ENCODE data around the gene ZNF521. TPM values are rescaled to one million over a fixed set of nuclear protein-coding genes. Genes with fewer than 3 reads are reported as not detected.

Gene ZNF521
- total RNA-seq, 2 donors from 2014 or later, result 21.4 to 26.9 TPM

- Histone ChIP-seq H3K27ac (ENCODE audit: low read depth, low read length) (no peak overlapping the region), H3K4me3 (ENCODE audit: low read length) (no peak overlapping the region), H3K9ac (ENCODE audit: extremely low read depth, low read length, poor library complexity, severe bottlenecking) (no peak overlapping the region), H3K4me1 (ENCODE audit: control insufficient read depth, insufficient read depth, low read length) (peaks cover 4% of the 10 kb centered on the region), H3K36me3 (ENCODE audit: control insufficient read depth, insufficient read depth, low read length) (peaks cover 5% of the 10 kb centered on the region), H3K9me3 (ENCODE audit: control insufficient read depth, low read length) (no peaks in the 10 kb centered on the region), H3K27me3 (ENCODE audit: control insufficient read depth, insufficient read depth, low read length, poor library complexity, severe bottlenecking) (no peaks in the 10 kb centered on the region)
- Mint-ChIP-seq H3K27me3 (ENCODE audit: insufficient read depth) (no peaks in the 10 kb centered on the region), H3K36me3 (ENCODE audit: low read depth) (no peaks in the 10 kb centered on the region), H3K9me3 (no peaks in the 10 kb centered on the region), H3K4me1 (peaks cover 6% of the 10 kb centered on the region), H3K4me3 (no peak overlapping the region), H3K27ac (no peak overlapping the region)
- no peak for TF ChIP-seq CTCF (conservative IDR thresholded peaks at IDR 0.05)
- DNase-seq, result no peak
- 93 to 100% methylated on average over 1 of the region's 1 CpG for WGBS, 2 experiments (ENCODE audit: insufficient coverage in 1 of 2, insufficient read length in 1 of 2)
These were observed 185.9 kb downstream of the ZNF521 start for GRCh38 chr18:25166113-25166512.

- H3K4me3 ChIP-seq (ENCODE audit: low read length), result no peak overlapping the region
- 86 to 95% methylated on average over 9 to 10 of the region's 10 CpGs for WGBS, 2 experiments (ENCODE audit: insufficient coverage in 1 of 2, insufficient read length in 1 of 2)
These were observed 186.8 kb downstream of the ZNF521 start for GRCh38 chr18:25164848-25165811.

GRCh38 chr18:25164211-25164847 is 187.6 kb downstream of the ZNF521 start:
- Histone ChIP-seq H3K36me3 (ENCODE audit: control insufficient read depth, insufficient read depth, low read length) (peaks cover 5% of the 10 kb centered on the region), H3K27me3 (ENCODE audit: control insufficient read depth, insufficient read depth, low read length, poor library complexity, severe bottlenecking) (no peaks in the 10 kb centered on the region), H3K4me1 (ENCODE audit: control insufficient read depth, insufficient read depth, low read length) (no peaks in the 10 kb centered on the region), H3K27ac (ENCODE audit: low read depth, low read length) (no peak overlapping the region), H3K4me3 (ENCODE audit: low read length) (no peak overlapping the region), H3K9ac (ENCODE audit: extremely low read depth, low read length, poor library complexity, severe bottlenecking) (no peak overlapping the region), H3K9me3 (ENCODE audit: control insufficient read depth, low read length) (no peaks in the 10 kb centered on the region)
- no peak overlapping the region for H3K4me3 Mint-ChIP-seq
- H3K36me3 Mint-ChIP-seq (ENCODE audit: low read depth), result no peaks in the 10 kb centered on the region
- H3K9me3 Mint-ChIP-seq, result no peaks in the 10 kb centered on the region
- H3K27ac Mint-ChIP-seq, result no peak overlapping the region
- no peaks in the 10 kb centered on the region for H3K27me3 Mint-ChIP-seq (ENCODE audit: insufficient read depth)
- 85 to 92% methylated on average over 3 to 6 of the region's 6 CpGs for WGBS, 2 experiments (ENCODE audit: insufficient coverage in 1 of 2, insufficient read length in 1 of 2)
- peaks cover 4% of the 10 kb centered on the region for H3K4me1 Mint-ChIP-seq
- no peak for DNase-seq
- TF ChIP-seq CTCF (conservative IDR thresholded peaks at IDR 0.05), result no peak

More at GRCh38 chr18:25164848-25165811, 186.8 kb downstream of the ZNF521 start:
- Histone ChIP-seq H3K9ac (ENCODE audit: extremely low read depth, low read length, poor library complexity, severe bottlenecking) (no peak overlapping the region), H3K27ac (ENCODE audit: low read depth, low read length) (no peak overlapping the region), H3K4me1 (ENCODE audit: control insufficient read depth, insufficient read depth, low read length) (no peaks in the 10 kb centered on the region), H3K36me3 (ENCODE audit: control insufficient read depth, insufficient read depth, low read length) (peaks cover 5% of the 10 kb centered on the region), H3K27me3 (ENCODE audit: control insufficient read depth, insufficient read depth, low read length, poor library complexity, severe bottlenecking) (no peaks in the 10 kb centered on the region), H3K9me3 (ENCODE audit: control insufficient read depth, low read length) (no peaks in the 10 kb centered on the region)
- Mint-ChIP-seq H3K9me3 (no peaks in the 10 kb centered on the region), H3K4me3 (no peak overlapping the region), H3K27ac (no peak overlapping the region), H3K36me3 (ENCODE audit: low read depth) (no peaks in the 10 kb centered on the region), H3K4me1 (peaks cover 4% of the 10 kb centered on the region), H3K27me3 (ENCODE audit: insufficient read depth) (no peaks in the 10 kb centered on the region)
- no peak for TF ChIP-seq CTCF (conservative IDR thresholded peaks at IDR 0.05)
- no peak for DNase-seq
